HepG2 (cell line): Measurements from ENCODE around the gene CALML5. TPM values are rescaled to one million over a fixed set of nuclear protein-coding genes. Genes with fewer than 3 reads are reported as not detected.

Source experiments
- ATAC-seq: fragments of 200-7000 bp; cut with Tn5 transposase; 3 replicates; pipeline ENCODE4 v1.9.1; 2020; ENCODE audit warnings: mild to moderate bottlenecking, moderate library complexity
- BruUV-seq: library from RNA; stranded (reverse); fragments of 400-500 nt; replicated peaks from 2 replicates; lab custom pipeline; 2021; lab: Mats Ljungman, UMichigan
- CTCF ChIA-PET: fragments of 300-600 bp; formaldehyde crosslinking; extraction: SDS; loops from one replicate; lab custom pipeline; 2021; ENCODE audit warnings: low total read pairs, inconsistent platforms, low intra/inter-chr PET ratio; lab: Yijun Ruan, JAX
- POLR2A ChIA-PET: fragments of 350-600 bp; sonication (Branson Sonifier 250); formaldehyde crosslinking; loops from one replicate; lab custom pipeline; 2020; ENCODE audit warnings: antibody characterized with exemption, inconsistent platforms; lab: Yijun Ruan, JAX
- DNase-seq: peaks from one replicate; pipeline ENCODE4 v3.0.0-alpha.2; 2015; ENCODE audit warnings: low spot score
- FAIRE-seq: peaks from 3 replicates; lab custom pipeline; 2011; peaks lifted over from hg19 to GRCh38; lab: Jason Lieb, UNC
- H2AFZ ChIP-seq: one replicate; pipeline ENCODE4 v1.6.1; 2011; ENCODE audit warnings: low read length, inconsistent platforms
- H3K27ac ChIP-seq: fragments of 300-600 bp; 3 replicates; pipeline ENCODE4 v1.8.0; 2011; ENCODE audit warnings: mixed run types, mild to moderate bottlenecking, mixed read lengths, low read length, inconsistent platforms; ENCODE audit not compliant: insufficient read depth; ENCODE audit errors: extremely low read length
- H3K27me3 ChIP-seq, 2 experiments: fragments of 200-600 bp in 1 of 2; 2 replicates in 1 of 2; 3 replicates in 1 of 2; pipeline versions ENCODE4 v1.6.0 to v1.8.0; 2011; ENCODE audit warnings: low read length in 2 of 2, mild to moderate bottlenecking in 2 of 2, moderate library complexity in 2 of 2, inconsistent platforms in 1 of 2; ENCODE audit not compliant: insufficient read depth in 2 of 2, control insufficient read depth in 1 of 2
- H3K36me3 ChIP-seq, 2 experiments: fragments of 200-600 bp in 1 of 2; replicated peaks in 1 of 2; 2 replicates in 1 of 2; 3 replicates in 1 of 2; pipeline versions ENCODE4 v1.5.1 to v1.8.0; 2011; ENCODE audit warnings: low read length in 2 of 2, inconsistent platforms in 1 of 2; ENCODE audit not compliant: insufficient read depth in 2 of 2, control insufficient read depth in 1 of 2
- H3K4me1 ChIP-seq: 2 replicates; pipeline ENCODE4 v1.5.1; 2012; ENCODE audit warnings: low read length, inconsistent platforms; ENCODE audit not compliant: insufficient read depth
- H3K4me2 ChIP-seq: 2 replicates; pipeline ENCODE4 v1.6.0; 2011; ENCODE audit warnings: low read depth, low read length, inconsistent platforms
- H3K4me3 ChIP-seq, 3 experiments: fragments of 200-600 bp in 1 of 3; sonication (generic), shearing (Covaris generic) in 1 of 3; replicated peaks in 1 of 3; 2 replicates each; pipeline ENCODE4 v1.5.1; 2011 to 2016; ENCODE audit warnings: low read length in 3 of 3, inconsistent platforms in 2 of 3, low read depth in 2 of 3, mild to moderate bottlenecking in 2 of 3, control low read depth in 1 of 3, mixed read lengths in 1 of 3; ENCODE audit not compliant: insufficient read depth in 1 of 3
- H3K79me2 ChIP-seq: one replicate; pipeline ENCODE4 v1.6.1; 2011; ENCODE audit warnings: low read length, inconsistent platforms; ENCODE audit not compliant: insufficient read depth
- H3K9ac ChIP-seq: 2 replicates; pipeline ENCODE4 v1.6.0; 2011; ENCODE audit warnings: mild to moderate bottlenecking, low read depth, low read length, inconsistent platforms; ENCODE audit not compliant: insufficient read depth
- H3K9me3 ChIP-seq: 2 replicates; pipeline ENCODE4 v1.5.1; 2012; ENCODE audit warnings: mild to moderate bottlenecking, low read length
- H4K20me1 ChIP-seq: 2 replicates; pipeline ENCODE4 v1.6.0; 2011; ENCODE audit warnings: inconsistent platforms, mild to moderate bottlenecking, low read length, moderate library complexity; ENCODE audit not compliant: insufficient read depth
- CREBL2 ChIP-seq: sonication (generic); formaldehyde crosslinking; IDR thresholded peaks from 2 replicates; pipeline ENCODE4 v1.8.1; 2023; ENCODE audit warnings: missing genetic modification reagents, mild to moderate bottlenecking, borderline replicate concordance
- DNMT3B ChIP-seq: conservative IDR thresholded peaks from 2 replicates; pipeline ENCODE4 v1.6.1; 2016; ENCODE audit warnings: missing biosample characterization, control low read depth
- ELF3 ChIP-seq: IDR thresholded peaks from 2 replicates; pipeline ENCODE4 v1.6.1; 2016; ENCODE audit warnings: missing genetic modification reagents, missing compliant biosample characterization
- NONO ChIP-seq, 2 experiments: fragments of 450-650 bp in 1 of 2; sonication (generic) in 1 of 2; formaldehyde crosslinking in 1 of 2; IDR thresholded peaks in 1 of 2; conservative IDR thresholded peaks in 1 of 2; 2 replicates each; pipeline versions ENCODE4 v1.6.1 to v1.8.0; 2017 to 2022; ENCODE audit warnings: mild to moderate bottlenecking in 1 of 2, missing genetic modification reagents in 1 of 2, moderate library complexity in 1 of 2
- NR1H2 ChIP-seq: sonication (generic); formaldehyde crosslinking; IDR thresholded peaks from 2 replicates; pipeline ENCODE4 v1.8.1; 2022; ENCODE audit warnings: low read depth, missing genetic modification reagents, borderline replicate concordance
- NR3C1 ChIP-seq: sonication (generic); formaldehyde crosslinking; IDR thresholded peaks from 2 replicates; pipeline ENCODE4 v1.4.0; 2020; ENCODE audit warnings: missing genetic modification reagents
- SRSF4 ChIP-seq: fragments of 200-400 bp; formaldehyde crosslinking; IDR thresholded peaks from one replicate; pipeline ENCODE4 v1.6.1; 2018; ENCODE audit warnings: mild to moderate bottlenecking, low read depth, low read length, moderate library complexity; ENCODE audit not compliant: poor library complexity, severe bottlenecking
- TAF1 ChIP-seq: sonication (generic); formaldehyde crosslinking; IDR thresholded peaks from 2 replicates; pipeline ENCODE4 v1.4.0; 2020; ENCODE audit warnings: missing genetic modification reagents
- TBX2 ChIP-seq: sonication (generic); formaldehyde crosslinking; IDR thresholded peaks from 2 replicates; pipeline ENCODE4 v1.5.0; 2020; ENCODE audit warnings: missing genetic modification reagents, mild to moderate bottlenecking, borderline replicate concordance
- ZNF138 ChIP-seq: sonication (generic); formaldehyde crosslinking; IDR thresholded peaks from 2 replicates; pipeline ENCODE4 v1.5.0; 2020; ENCODE audit warnings: mild to moderate bottlenecking, low read depth, missing genetic modification reagents
- ZNF646 ChIP-seq: sonication (generic); formaldehyde crosslinking; IDR thresholded peaks from 2 replicates; pipeline ENCODE4 v1.9.0; 2021; ENCODE audit warnings: mild to moderate bottlenecking, missing genetic modification reagents
- ZNF674 ChIP-seq: sonication (generic); formaldehyde crosslinking; IDR thresholded peaks from 2 replicates; pipeline ENCODE4 v1.5.0; 2020; ENCODE audit warnings: low read depth, mild to moderate bottlenecking, missing genetic modification reagents
- WGBS: methylation state at CpG from one replicate; pipeline ENCODE4 v1.1.6; 2017; ENCODE audit warnings: low lambda C conversion rate; 5-methylcytosine and 5-hydroxymethylcytosine counted together
- in situ Hi-C: cut with HindIII; loops from 2 replicates; pipeline ENCODE4 v1.10.0; 2017; ENCODE audit warnings: low pct_unique_long_range_greater_than_20kb; ENCODE audit not compliant: extremely low pct_ligation_motif_present
- intact Hi-C: fragments of 100-400 bp; cut with micrococcal nuclease; formaldehyde crosslinking; loops from one replicate; pipeline ENCODE4 v1.10.0; 2022; ENCODE audit not compliant: unreplicated experiment
- polyA plus RNA-seq, 8 experiments: library from polyadenylated mRNA; depleted of rRNA in 3 of 8; stranded (reverse) in 7 of 8; unstranded in 1 of 8; fragments of >200 nt; fragmentation: Illumina TruSeq in 4 of 8; extraction: Trizol in 4 of 8; gene quantifications; 2 replicates each; pipeline versions ENCODE4 v1.2.1 to v1.2.3, GENCODE V29; 2011 to 2016; ENCODE audit warnings: low read depth in 4 of 8, missing spikeins in 1 of 8, mixed read lengths in 1 of 8; ENCODE audit not compliant: insufficient read depth in 1 of 8
- total RNA-seq, 5 experiments: library from RNA; depleted of rRNA; stranded (reverse); fragments of >200 nt; fragmentation: Illumina TruSeq; extraction: Trizol; gene quantifications; 2 replicates each; pipeline ENCODE4 v1.2.3, GENCODE V29; 2016; ENCODE audit warnings: low read depth in 1 of 5

CALML5 gene
- total and polyA plus RNA-seq, 2 of the 13 experiments (the other 11 are each of a cell fraction or from before 2014, with no cell fraction given) = not detected

- FAIRE-seq (no peak), ATAC-seq (no peak), DNase-seq (no peak)
- intact Hi-C loops = loop anchor here (10.0 kb wide), 1 partner anchor 74 kb away; no protein-coding TSS in a partner anchor
- Histone ChIP-seq H3K27ac (no peak overlapping the region), H3K9ac (no peak overlapping the region), H3K4me3 (no peak overlapping the region), H3K36me3 (no peaks in the 10 kb centered on the region), H3K79me2 (no peaks in the 10 kb centered on the region), H3K27me3 (no peaks in the 10 kb centered on the region), H4K20me1 (no peaks in the 10 kb centered on the region), H3K4me1 (peaks cover 75% of the 10 kb centered on the region), H3K4me2 (no peak overlapping the region), H2AFZ (no peak overlapping the region), H3K9me3 (no peaks in the 10 kb centered on the region)
- CTCF ChIA-PET = no interaction called here
- 97% methylated on average over 3 of the region's 3 CpGs for WGBS
- in situ Hi-C loops = no loop called here
- TF ChIP-seq NR3C1 (CRISPR knock-in tag) (no peak), DNMT3B (no peak), SRSF4 (no peak), ZNF138 (CRISPR knock-in tag) (no peak), NR1H2 (CRISPR knock-in tag) (no peak), TAF1 (CRISPR knock-in tag) (no peak)
- BruUV-seq = no TSS peak
- POLR2A ChIA-PET = interaction anchor here (1.4 to 3.0 kb wide), 4 partner anchors 9 to 72 kb away, joined by 5 to 20 read pairs (median 18); no protein-coding TSS in a partner anchor
These were observed 19.7 kb upstream of the CALML5 start for GRCh38 chr10:5519054-5519453.

- Histone ChIP-seq H3K27ac (peak overlapping the region; percentile 45), H3K4me1 (peaks cover 66% of the 10 kb centered on the region), H3K9me3 (no peaks in the 10 kb centered on the region), H3K4me3 (0 out of 6 replicates have a peak overlapping the region, but pooled peaks of 1 of the 3 experiments have one; percentile 4), H3K9ac (no peak overlapping the region; the same call in 1 of the 2 replicates), H3K36me3 (no peaks in the 10 kb centered on the region), H2AFZ (no peak overlapping the region), H4K20me1 (no peaks in the 10 kb centered on the region), H3K27me3 (no peaks in the 10 kb centered on the region), H3K79me2 (no peaks in the 10 kb centered on the region), H3K4me2 (peak overlapping the region; percentile 46)
- POLR2A ChIA-PET = interaction anchor here (1.4 to 3.0 kb wide), 4 partner anchors 10 to 71 kb away, joined by 5 to 20 read pairs (median 18); no protein-coding TSS in a partner anchor
- 2% methylated on average over 5 of the region's 5 CpGs for WGBS
- BruUV-seq = no TSS peak
- DNase-seq (peak; percentile 84), ATAC-seq (peak; percentile 86), FAIRE-seq (peak; percentile 95)
- in situ Hi-C loops = no loop called here
- intact Hi-C loops = loop anchor here (10.0 kb wide), 1 partner anchor 73 kb away; no protein-coding TSS in a partner anchor
- CTCF ChIA-PET = no interaction called here
- TF ChIP-seq ZNF646 (CRISPR knock-in tag) (no peak), ELF3 (CRISPR knock-in tag) (peak; percentile 50), TBX2 (peak; percentile 78; the same call in 1 of the 2 replicates), ZNF674 (CRISPR knock-in tag) (no peak), NONO (IDR thresholded peaks at IDR 0.05) (no peak), NONO (CRISPR knock-in tag; conservative IDR thresholded peaks at IDR 0.05) (no peak), CREBL2 (CRISPR knock-in tag) (no peak)
These were observed 18.8 kb upstream of the CALML5 start for GRCh38 chr10:5518143-5518542.
